GM12878 (cell line): ENCODE measurements around the gene ATF7IP. TPM values are rescaled to one million over a fixed set of nuclear protein-coding genes. Genes with fewer than 3 reads are reported as not detected.

Experiments used
- BCL3 ChIP-seq: IDR thresholded peaks from 2 replicates; pipeline ENCODE4 v1.6.1; 2011; ENCODE audit warnings: borderline replicate concordance, low read depth, mild to moderate bottlenecking, moderate library complexity, low read length; ENCODE audit not compliant: insufficient read depth, poor library complexity, severe bottlenecking
- CBX5 ChIP-seq: sonication (generic); IDR thresholded peaks from 2 replicates; pipeline ENCODE4 v1.6.1; 2016; ENCODE audit warnings: low read depth, moderate library complexity, mild to moderate bottlenecking, inconsistent platforms
- CEBPB ChIP-seq, 2 experiments: fragments of 150-350 bp in 1 of 2; IDR thresholded peaks; 2 replicates each; pipeline ENCODE4 v1.6.1; 2012 to 2014; ENCODE audit warnings: low read depth in 2 of 2, low read length in 2 of 2, borderline replicate concordance in 1 of 2, inconsistent platforms in 1 of 2
- CREB1 ChIP-seq: IDR thresholded peaks from 2 replicates; pipeline ENCODE4 v1.6.1; 2012; ENCODE audit warnings: low read depth, mild to moderate bottlenecking, inconsistent platforms
- EED ChIP-seq: sonication (generic); IDR thresholded peaks from 2 replicates; pipeline ENCODE4 v1.6.1; 2016; ENCODE audit warnings: antibody characterized with exemption, low read depth
- FOXM1 ChIP-seq: IDR thresholded peaks from 2 replicates; pipeline ENCODE4 v1.6.1; 2012; ENCODE audit warnings: low read depth, mild to moderate bottlenecking, inconsistent platforms, low read length, moderate library complexity
- HDAC6 ChIP-seq: fragments of 200-600 bp; sonication (generic); IDR thresholded peaks from one replicate; pipeline ENCODE4 v1.8.0; 2017; ENCODE audit warnings: antibody characterized with exemption; ENCODE audit not compliant: unreplicated experiment
- MEF2B ChIP-seq: fragments of 450-650 bp; IDR thresholded peaks from 2 replicates; pipeline ENCODE4 v1.6.1; 2018; ENCODE audit warnings: mild to moderate bottlenecking, moderate library complexity; ENCODE audit not compliant: partially characterized antibody, poor library complexity, severe bottlenecking
- MYC ChIP-seq: IDR thresholded peaks from 2 replicates; pipeline ENCODE4 v1.6.1; 2011; ENCODE audit warnings: mild to moderate bottlenecking, low read length, moderate library complexity, inconsistent platforms; ENCODE audit not compliant: insufficient read depth, insufficient replicate concordance, insufficient read length, severe bottlenecking
- PAX8 ChIP-seq: fragments of 450-650 bp; IDR thresholded peaks from 2 replicates; pipeline ENCODE4 v1.6.1; 2017; ENCODE audit warnings: mild to moderate bottlenecking, moderate library complexity
- POLR2A ChIP-seq: IDR thresholded peaks from 2 replicates; pipeline ENCODE4 v1.6.1; 2011; ENCODE audit warnings: low read depth, mild to moderate bottlenecking, low read length
- SMARCA5 ChIP-seq: fragments of 450-650 bp; IDR thresholded peaks from 2 replicates; pipeline ENCODE4 v1.6.1; 2017; ENCODE audit warnings: mild to moderate bottlenecking
- SP1 ChIP-seq: IDR thresholded peaks from one replicate; pipeline ENCODE4 v1.6.1; 2011; ENCODE audit warnings: low read depth, low read length
- polyA plus RNA-seq, 11 experiments: library from polyadenylated mRNA; depleted of rRNA in 4 of 11; unstranded in 6 of 11; stranded (reverse) in 5 of 11; fragments of >200 nt; fragmentation: Nextera tagmentation in 4 of 11; fragmentation: Illumina TruSeq in 1 of 11; extraction: Ambion mirVana in 4 of 11; extraction: Trizol in 1 of 11; gene quantifications; 1 replicate in 1 of 11; 2 replicates in 10 of 11; pipeline versions ENCODE4 v1.2.1 to v1.2.3, GENCODE V29; 2011 to 2016; ENCODE audit warnings: inconsistent platforms in 2 of 11, missing spikeins in 2 of 11, low read depth in 1 of 11
- total RNA-seq, 4 experiments: library from RNA; depleted of rRNA in 3 of 4; stranded (reverse); fragments of >200 nt in 3 of 4; fragmentation: Illumina TruSeq in 1 of 4; extraction: Trizol in 1 of 4; gene quantifications; 2 replicates each; pipeline versions ENCODE4 v1.2.1 to v1.2.3, GENCODE V29; 2013 to 2021
- TF ChIP-seq, protein P1 (sequence below): fragments of 450-650 bp; IDR thresholded peaks from 2 replicates; pipeline ENCODE4 v1.6.1; 2016; ENCODE audit warnings: mild to moderate bottlenecking, moderate library complexity, borderline replicate concordance

ATF7IP gene
- total and polyA plus RNA-seq, 10 of the 15 experiments (the other 5 are each of a cell fraction or from before 2014, with no cell fraction given) = 6.2 to 66.6 (median 29.3) TPM

- TF ChIP-seq FOXM1 (0 out of 2 replicates have a peak, but pooled peaks have one; percentile 60), POLR2A (0 out of 2 replicates have a peak, but pooled peaks have one; percentile 22), EED (peak; percentile 39; the same call in 1 of the 2 replicates), CREB1 (peak; percentile 45; the same call in 1 of the 2 replicates), SP1 (peak; percentile 81), MYC (no peak), CEBPB (IDR thresholded peaks at IDR 0.05; ENCODE audit: borderline replicate concordance in 1 of 2, low read depth in 2 of 2, low read length in 2 of 2) (no peak), PAX8 (no peak), BCL3 (no peak), MEF2B (no peak), SMARCA5 (peak; percentile 33; the same call in 1 of the 2 replicates), HDAC6 (no peak), CBX5 (0 out of 2 replicates have a peak, but pooled peaks have one; percentile 49)
- TF ChIP-seq, protein P1, sequence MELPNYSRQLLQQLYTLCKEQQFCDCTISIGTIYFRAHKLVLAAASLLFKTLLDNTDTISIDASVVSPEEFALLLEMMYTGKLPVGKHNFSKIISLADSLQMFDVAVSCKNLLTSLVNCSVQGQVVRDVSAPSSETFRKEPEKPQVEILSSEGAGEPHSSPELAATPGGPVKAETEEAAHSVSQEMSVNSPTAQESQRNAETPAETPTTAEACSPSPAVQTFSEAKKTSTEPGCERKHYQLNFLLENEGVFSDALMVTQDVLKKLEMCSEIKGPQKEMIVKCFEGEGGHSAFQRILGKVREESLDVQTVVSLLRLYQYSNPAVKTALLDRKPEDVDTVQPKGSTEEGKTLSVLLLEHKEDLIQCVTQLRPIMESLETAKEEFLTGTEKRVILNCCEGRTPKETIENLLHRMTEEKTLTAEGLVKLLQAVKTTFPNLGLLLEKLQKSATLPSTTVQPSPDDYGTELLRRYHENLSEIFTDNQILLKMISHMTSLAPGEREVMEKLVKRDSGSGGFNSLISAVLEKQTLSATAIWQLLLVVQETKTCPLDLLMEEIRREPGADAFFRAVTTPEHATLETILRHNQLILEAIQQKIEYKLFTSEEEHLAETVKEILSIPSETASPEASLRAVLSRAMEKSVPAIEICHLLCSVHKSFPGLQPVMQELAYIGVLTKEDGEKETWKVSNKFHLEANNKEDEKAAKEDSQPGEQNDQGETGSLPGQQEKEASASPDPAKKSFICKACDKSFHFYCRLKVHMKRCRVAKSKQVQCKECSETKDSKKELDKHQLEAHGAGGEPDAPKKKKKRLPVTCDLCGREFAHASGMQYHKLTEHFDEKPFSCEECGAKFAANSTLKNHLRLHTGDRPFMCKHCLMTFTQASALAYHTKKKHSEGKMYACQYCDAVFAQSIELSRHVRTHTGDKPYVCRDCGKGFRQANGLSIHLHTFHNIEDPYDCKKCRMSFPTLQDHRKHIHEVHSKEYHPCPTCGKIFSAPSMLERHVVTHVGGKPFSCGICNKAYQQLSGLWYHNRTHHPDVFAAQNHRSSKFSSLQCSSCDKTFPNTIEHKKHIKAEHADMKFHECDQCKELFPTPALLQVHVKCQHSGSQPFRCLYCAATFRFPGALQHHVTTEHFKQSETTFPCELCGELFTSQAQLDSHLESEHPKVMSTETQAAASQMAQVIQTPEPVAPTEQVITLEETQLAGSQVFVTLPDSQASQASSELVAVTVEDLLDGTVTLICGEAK = no peak
These were observed 29.0 kb downstream of the ATF7IP start (continued) for GRCh38 chr12:14394317-14395073.
